Measurements from ENCODE around the gene OTOG. TPM values are rescaled to one million over a fixed set of nuclear protein-coding genes. Genes with fewer than 3 reads are reported as not detected.

OTOG gene
- total RNA-seq, 3 donors from 2014 or later (not counting 1 experiment from before 2014, with no cell fraction given): not detected

DNA sequence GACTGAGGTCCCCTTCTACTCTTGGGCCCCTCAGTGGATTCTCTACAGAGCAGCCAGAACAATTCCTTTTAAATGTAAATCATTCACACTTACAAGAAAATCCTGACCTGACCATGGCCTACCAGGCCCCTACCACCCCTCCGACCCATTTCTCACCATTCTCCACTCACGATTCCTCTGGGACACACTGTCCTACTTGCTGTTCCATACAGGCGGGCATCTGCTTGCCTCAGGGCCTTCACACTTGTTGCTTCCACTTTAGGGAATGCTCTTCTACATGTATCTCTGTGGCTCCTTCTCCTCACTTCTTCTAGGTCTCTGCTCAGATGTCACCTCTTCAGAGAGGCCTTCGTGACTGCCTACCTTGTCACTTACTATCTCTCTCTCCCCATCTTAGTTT, 6.3 kb upstream of the OTOG start:
- no peaks in the 10 kb centered on the region for H3K9me3 ChIP-seq (ENCODE audit: control insufficient read depth, insufficient read depth, low read length)
- H3K27me3 ChIP-seq (ENCODE audit: control insufficient read depth, insufficient read depth, low read length): peaks cover 5% of the 10 kb centered on the region
- H3K4me3 Mint-ChIP-seq: no peak overlapping the region
- H3K4me1 ChIP-seq (ENCODE audit: control insufficient read depth, insufficient read depth, low read length): peaks cover 6% of the 10 kb centered on the region
- H3K36me3 Mint-ChIP-seq: no peaks in the 10 kb centered on the region
- DNase-seq (no peak), ATAC-seq (no peak)
- intact Hi-C loops (cut with micrococcal nuclease): no loop called here
- peaks cover 18 to 25% of the 10 kb centered on the region in 2 donors for H3K27me3 Mint-ChIP-seq (ENCODE audit: low read depth in 2 of 2)
- H3K27ac Mint-ChIP-seq: no peak overlapping the region
- no peaks in the 10 kb centered on the region for H3K4me1 Mint-ChIP-seq
- TF ChIP-seq, protein P1, sequence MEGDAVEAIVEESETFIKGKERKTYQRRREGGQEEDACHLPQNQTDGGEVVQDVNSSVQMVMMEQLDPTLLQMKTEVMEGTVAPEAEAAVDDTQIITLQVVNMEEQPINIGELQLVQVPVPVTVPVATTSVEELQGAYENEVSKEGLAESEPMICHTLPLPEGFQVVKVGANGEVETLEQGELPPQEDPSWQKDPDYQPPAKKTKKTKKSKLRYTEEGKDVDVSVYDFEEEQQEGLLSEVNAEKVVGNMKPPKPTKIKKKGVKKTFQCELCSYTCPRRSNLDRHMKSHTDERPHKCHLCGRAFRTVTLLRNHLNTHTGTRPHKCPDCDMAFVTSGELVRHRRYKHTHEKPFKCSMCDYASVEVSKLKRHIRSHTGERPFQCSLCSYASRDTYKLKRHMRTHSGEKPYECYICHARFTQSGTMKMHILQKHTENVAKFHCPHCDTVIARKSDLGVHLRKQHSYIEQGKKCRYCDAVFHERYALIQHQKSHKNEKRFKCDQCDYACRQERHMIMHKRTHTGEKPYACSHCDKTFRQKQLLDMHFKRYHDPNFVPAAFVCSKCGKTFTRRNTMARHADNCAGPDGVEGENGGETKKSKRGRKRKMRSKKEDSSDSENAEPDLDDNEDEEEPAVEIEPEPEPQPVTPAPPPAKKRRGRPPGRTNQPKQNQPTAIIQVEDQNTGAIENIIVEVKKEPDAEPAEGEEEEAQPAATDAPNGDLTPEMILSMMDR (IDR thresholded peaks at IDR 0.05): no peak
- no peaks in the 10 kb centered on the region for H3K9me3 Mint-ChIP-seq
- WGBS (ENCODE audit: insufficient coverage): 91% methylated on average over 4 of the region's 4 CpGs
- no peak overlapping the region for H3K4me3 ChIP-seq (ENCODE audit: low read length)
- H3K27ac ChIP-seq (ENCODE audit: low read length): no peak overlapping the region
- no peaks in the 10 kb centered on the region for H3K36me3 ChIP-seq (ENCODE audit: control insufficient read depth, insufficient read depth, low read length)

DNA sequence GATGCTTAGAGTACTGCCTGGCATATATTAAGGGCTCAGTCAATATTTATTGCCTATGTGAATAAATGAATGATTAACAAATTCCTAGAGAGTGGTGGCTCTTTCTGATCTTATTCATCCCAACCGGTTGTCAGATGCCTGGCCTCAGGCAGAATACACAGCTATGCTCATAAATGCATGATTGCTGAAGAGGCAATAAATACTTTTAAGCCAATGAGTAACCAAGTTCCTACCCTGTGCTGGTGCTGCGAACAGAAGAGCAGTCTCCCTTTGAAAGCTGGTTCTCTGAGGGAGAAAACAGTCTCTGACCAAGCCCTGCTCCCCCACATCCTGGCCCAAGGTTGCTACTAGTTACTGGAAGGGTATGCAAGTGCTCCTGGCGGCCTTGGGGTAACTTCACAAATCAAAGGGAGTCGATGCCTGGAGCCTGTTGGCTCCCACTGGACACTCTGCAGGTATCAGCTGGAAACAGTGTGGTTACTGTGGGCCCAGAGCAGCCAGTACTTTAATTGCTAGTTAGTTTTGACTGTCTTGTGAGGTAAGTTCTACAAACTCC, 5.7 kb upstream of the OTOG start:
- Mint-ChIP-seq H3K27me3 (ENCODE audit: low read depth in 2 of 2) (peaks cover 24 to 31% of the 10 kb centered on the region in 2 donors), H3K27ac (no peak overlapping the region), H3K9me3 (no peaks in the 10 kb centered on the region), H3K36me3 (no peaks in the 10 kb centered on the region), H3K4me1 (no peaks in the 10 kb centered on the region), H3K4me3 (no peak overlapping the region)
- intact Hi-C loops (cut with micrococcal nuclease): no loop called here
- Histone ChIP-seq H3K27ac (ENCODE audit: low read length) (no peak overlapping the region), H3K36me3 (ENCODE audit: control insufficient read depth, insufficient read depth, low read length) (no peaks in the 10 kb centered on the region), H3K27me3 (ENCODE audit: control insufficient read depth, insufficient read depth, low read length) (peaks cover 5% of the 10 kb centered on the region), H3K4me1 (ENCODE audit: control insufficient read depth, insufficient read depth, low read length) (peaks cover 6% of the 10 kb centered on the region), H3K4me3 (ENCODE audit: low read length) (no peak overlapping the region), H3K9me3 (ENCODE audit: control insufficient read depth, insufficient read depth, low read length) (no peaks in the 10 kb centered on the region)
- TF ChIP-seq, protein P1 (IDR thresholded peaks at IDR 0.05): no peak
- 72% methylated on average over 4 of the region's 4 CpGs for WGBS (ENCODE audit: insufficient coverage)
- no peak for ATAC-seq
- no peak for DNase-seq

DNA sequence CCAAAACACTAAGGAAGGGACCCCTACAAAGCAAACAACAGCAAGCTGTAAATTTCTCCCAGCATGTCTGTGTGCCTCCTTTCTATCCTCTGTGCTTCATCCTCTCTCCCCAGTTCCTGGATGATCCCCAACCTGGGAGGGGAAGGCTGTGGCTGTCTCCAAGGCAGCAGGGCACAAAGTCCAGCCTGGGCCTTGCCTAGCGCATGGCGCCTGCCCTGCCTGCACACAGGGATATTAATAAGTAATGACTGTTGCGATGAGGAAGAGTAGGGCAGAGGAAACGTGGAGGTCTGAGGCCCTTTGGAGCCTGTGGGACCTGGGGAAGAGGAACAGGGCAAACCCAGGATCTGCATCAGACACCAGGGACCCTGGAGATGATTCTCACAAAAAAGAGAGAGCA, 4.8 kb upstream of the OTOG start:
- no peak overlapping the region for H3K4me3 ChIP-seq (ENCODE audit: low read length)
- 92% methylated on average over 4 of the region's 4 CpGs for WGBS (ENCODE audit: insufficient coverage)
- intact Hi-C loops (cut with micrococcal nuclease): no loop called here
- no peaks in the 10 kb centered on the region for H3K9me3 Mint-ChIP-seq
- H3K27ac ChIP-seq (ENCODE audit: low read length): no peak overlapping the region
- DNase-seq: no peak
- H3K27me3 Mint-ChIP-seq (ENCODE audit: low read depth in 2 of 2): peaks cover 32 to 38% of the 10 kb centered on the region in 2 donors
- TF ChIP-seq, protein P1 (IDR thresholded peaks at IDR 0.05): no peak
- H3K4me3 Mint-ChIP-seq: no peak overlapping the region
- H3K9me3 ChIP-seq (ENCODE audit: control insufficient read depth, insufficient read depth, low read length): no peaks in the 10 kb centered on the region
- no peaks in the 10 kb centered on the region for H3K36me3 Mint-ChIP-seq
- peaks cover 0 to 2% of the 10 kb centered on the region in 2 donors for H3K4me1 Mint-ChIP-seq
- H3K36me3 ChIP-seq (ENCODE audit: control insufficient read depth, insufficient read depth, low read length): no peaks in the 10 kb centered on the region
- peaks cover 6% of the 10 kb centered on the region for H3K4me1 ChIP-seq (ENCODE audit: control insufficient read depth, insufficient read depth, low read length)
- no peak for ATAC-seq
- H3K27ac Mint-ChIP-seq: no peak overlapping the region
- H3K27me3 ChIP-seq (ENCODE audit: control insufficient read depth, insufficient read depth, low read length): peaks cover 5% of the 10 kb centered on the region

DNA sequence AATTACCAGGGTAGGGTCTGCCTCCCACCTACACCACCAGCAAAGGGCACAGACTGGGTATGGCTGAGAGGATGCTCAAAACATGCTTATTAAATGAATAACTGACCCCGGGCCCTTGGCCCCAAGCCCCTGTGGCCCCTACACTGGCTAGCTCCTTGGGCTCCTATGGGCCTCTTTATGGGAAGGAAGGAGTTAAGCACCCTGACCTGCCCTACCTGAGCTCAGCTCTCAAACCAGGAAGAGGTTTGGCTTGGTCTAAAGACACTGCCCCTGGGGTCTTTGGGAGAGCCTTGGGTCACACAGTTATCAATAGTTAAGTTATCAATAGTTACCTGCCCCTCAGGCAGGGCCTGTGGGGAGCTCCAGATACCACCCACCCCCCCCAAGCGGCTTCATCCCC, 4.0 kb upstream of the OTOG start:
- Mint-ChIP-seq H3K9me3 (no peaks in the 10 kb centered on the region), H3K27ac (no peak overlapping the region), H3K4me3 (no peak overlapping the region), H3K36me3 (no peaks in the 10 kb centered on the region), H3K27me3 (ENCODE audit: low read depth in 2 of 2) (peaks cover 32 to 42% of the 10 kb centered on the region in 2 donors), H3K4me1 (peaks cover 0 to 6% of the 10 kb centered on the region in 2 donors)
- H3K4me3 ChIP-seq (ENCODE audit: low read length): no peak overlapping the region
- H3K27me3 ChIP-seq (ENCODE audit: control insufficient read depth, insufficient read depth, low read length): peaks cover 5% of the 10 kb centered on the region
- DNase-seq (no peak), ATAC-seq (no peak)
- intact Hi-C loops (cut with micrococcal nuclease): no loop called here
- H3K9me3 ChIP-seq (ENCODE audit: control insufficient read depth, insufficient read depth, low read length): no peaks in the 10 kb centered on the region
- H3K27ac ChIP-seq (ENCODE audit: low read length): no peak overlapping the region
- H3K36me3 ChIP-seq (ENCODE audit: control insufficient read depth, insufficient read depth, low read length): no peaks in the 10 kb centered on the region
- TF ChIP-seq, protein P1 (IDR thresholded peaks at IDR 0.05): no peak
- H3K4me1 ChIP-seq (ENCODE audit: control insufficient read depth, insufficient read depth, low read length): peaks cover 6% of the 10 kb centered on the region
- WGBS (ENCODE audit: insufficient coverage): 88% methylated on average over 1 of the region's 2 CpGs

Measured in natural killer cell (primary cell).